ENCODE data around the gene LRRC27.

- TF ChIP-seq CTCF (conservative IDR thresholded peaks at IDR 0.05; ENCODE audit: low read length), result no peak
- no peak for TF ChIP-seq EZH2phosphoT487 (IDR thresholded peaks at IDR 0.05; ENCODE audit: borderline replicate concordance, low read depth, low read length)
These were observed 86.8 kb downstream of the LRRC27 start for GRCh38 chr10:132418527-132419416.
